PC-3 (cell line): ENCODE results near the gene SETDB1.

Source experiments
- EZH2phosphoT487 ChIP-seq: fragments of 300-600 bp; sonication (generic); IDR thresholded peaks from 2 replicates; pipeline ENCODE4 v1.6.1; 2018; ENCODE audit warnings: mild to moderate bottlenecking, antibody characterized with exemption, low read length, borderline replicate concordance
- TF ChIP-seq, protein P1 (sequence below): fragments of 300-600 bp; sonication (generic); conservative IDR thresholded peaks from 2 replicates; pipeline ENCODE4 v1.5.1; 2017; ENCODE audit warnings: antibody characterized with exemption, low read depth, mild to moderate bottlenecking, low read length

DNA sequence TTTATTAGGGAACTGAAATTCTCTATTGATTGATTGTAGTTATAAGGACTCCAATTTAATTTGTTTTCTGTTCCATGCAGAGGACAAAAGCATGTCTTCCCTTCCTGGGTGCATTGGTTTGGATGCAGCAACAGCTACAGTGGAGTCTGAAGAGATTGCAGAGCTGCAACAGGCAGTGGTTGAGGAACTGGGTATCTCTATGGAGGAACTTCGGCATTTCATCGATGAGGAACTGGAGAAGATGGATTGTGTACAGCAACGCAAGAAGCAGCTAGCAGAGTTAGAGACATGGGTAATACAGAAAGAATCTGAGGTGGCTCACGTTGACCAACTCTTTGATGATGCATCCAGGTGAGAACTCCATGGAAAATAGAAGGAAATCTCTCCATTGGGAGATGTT is 1.5 kb downstream of the SETDB1 start:
- TF ChIP-seq, protein P1, sequence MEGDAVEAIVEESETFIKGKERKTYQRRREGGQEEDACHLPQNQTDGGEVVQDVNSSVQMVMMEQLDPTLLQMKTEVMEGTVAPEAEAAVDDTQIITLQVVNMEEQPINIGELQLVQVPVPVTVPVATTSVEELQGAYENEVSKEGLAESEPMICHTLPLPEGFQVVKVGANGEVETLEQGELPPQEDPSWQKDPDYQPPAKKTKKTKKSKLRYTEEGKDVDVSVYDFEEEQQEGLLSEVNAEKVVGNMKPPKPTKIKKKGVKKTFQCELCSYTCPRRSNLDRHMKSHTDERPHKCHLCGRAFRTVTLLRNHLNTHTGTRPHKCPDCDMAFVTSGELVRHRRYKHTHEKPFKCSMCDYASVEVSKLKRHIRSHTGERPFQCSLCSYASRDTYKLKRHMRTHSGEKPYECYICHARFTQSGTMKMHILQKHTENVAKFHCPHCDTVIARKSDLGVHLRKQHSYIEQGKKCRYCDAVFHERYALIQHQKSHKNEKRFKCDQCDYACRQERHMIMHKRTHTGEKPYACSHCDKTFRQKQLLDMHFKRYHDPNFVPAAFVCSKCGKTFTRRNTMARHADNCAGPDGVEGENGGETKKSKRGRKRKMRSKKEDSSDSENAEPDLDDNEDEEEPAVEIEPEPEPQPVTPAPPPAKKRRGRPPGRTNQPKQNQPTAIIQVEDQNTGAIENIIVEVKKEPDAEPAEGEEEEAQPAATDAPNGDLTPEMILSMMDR: no peak
- no peak for TF ChIP-seq EZH2phosphoT487
